B cell (primary cell): ENCODE measurements around the gene SCFD1. TPM values are rescaled to one million over a fixed set of nuclear protein-coding genes. Genes with fewer than 3 reads are reported as not detected.

Experiments
- ATAC-seq: fragments of 200-7000 bp; cut with Tn5 transposase; one replicate; pipeline ENCODE4 v1.10.0; 2021; ENCODE audit warnings: low read depth, mild to moderate bottlenecking, moderate number of reproducible peaks, moderate library complexity
- CTCF ChIA-PET: fragments of 350-600 bp; sonication (Branson Sonifier 250); formaldehyde crosslinking; loops from one replicate; lab custom pipeline; 2021; ENCODE audit warnings: antibody characterized with exemption, inconsistent platforms; lab: Charles Lee
- POLR2A ChIA-PET: fragments of 350-600 bp; sonication (Branson Sonifier 250); formaldehyde crosslinking; loops from one replicate; lab custom pipeline; 2021; ENCODE audit warnings: antibody characterized with exemption; lab: Charles Lee
- DNase-seq: peaks from one replicate; pipeline ENCODE4 v3.0.0; 2013
- H2AFZ ChIP-seq: 2 replicates; pipeline ENCODE4 v1.6.1; 2012; ENCODE audit warnings: mild to moderate bottlenecking, low read depth, low read length; ENCODE audit not compliant: insufficient read depth, poor library complexity, severe bottlenecking
- H3K27ac ChIP-seq, 2 donors: 1 replicate in 1 of 2; 2 replicates in 1 of 2; pipeline ENCODE4 v1.5.1; 2012 to 2013; ENCODE audit warnings: low read length in 2 of 2, mild to moderate bottlenecking in 2 of 2, moderate library complexity in 1 of 2
- H3K27me3 ChIP-seq, 4 experiments: fragments of 200-600 bp in 1 of 4; sonication (generic) in 1 of 4; replicated peaks in 1 of 4; 1 replicate in 2 of 4; 2 replicates in 2 of 4; pipeline versions ENCODE4 v1.6.1 to v1.7.0; 2013 to 2016; ENCODE audit warnings: low read length in 3 of 4, mild to moderate bottlenecking in 2 of 4, mixed read lengths in 1 of 4, moderate library complexity in 1 of 4; ENCODE audit not compliant: insufficient read depth in 4 of 4, control insufficient read depth in 3 of 4; ENCODE audit errors: control extremely low read depth in 1 of 4
- H3K36me3 ChIP-seq, 2 experiments: replicated peaks in 1 of 2; 1 replicate in 1 of 2; 2 replicates in 1 of 2; pipeline versions ENCODE4 v1.6.1 to v1.7.1; 2013; ENCODE audit warnings: low read length in 1 of 2; ENCODE audit not compliant: insufficient read depth in 2 of 2, control insufficient read depth in 1 of 2; ENCODE audit errors: control extremely low read depth in 1 of 2, extremely low read depth in 1 of 2
- H3K4me1 ChIP-seq, 2 donors: fragments of 200-600 bp in 1 of 2; sonication (generic) in 1 of 2; 1 replicate in 1 of 2; 2 replicates in 1 of 2; pipeline versions ENCODE4 v1.5.1 to v1.6.1; 2013 to 2017; ENCODE audit warnings: low read length in 2 of 2; ENCODE audit not compliant: control insufficient read depth in 2 of 2, insufficient read depth in 2 of 2
- H3K4me2 ChIP-seq: replicated peaks from 2 replicates; pipeline ENCODE3; 2012; ENCODE audit warnings: mild to moderate bottlenecking, low read depth, low read length; ENCODE audit not compliant: poor library complexity, severe bottlenecking
- H3K4me3 ChIP-seq, 5 experiments: fragments of 200-600 bp in 1 of 5; sonication (generic) in 1 of 5; 1 replicate in 3 of 5; 2 replicates in 2 of 5; pipeline versions ENCODE4 v1.5.1 to v1.7.0; 2011 to 2016; ENCODE audit warnings: low read length in 4 of 5, mild to moderate bottlenecking in 4 of 5, low read depth in 2 of 5, control low read depth in 1 of 5, moderate library complexity in 1 of 5; ENCODE audit not compliant: insufficient read depth in 1 of 5; ENCODE audit errors: control extremely low read depth in 1 of 5, extremely low read depth in 1 of 5
- H3K79me2 ChIP-seq: fragments of 200-600 bp; sonication (generic); one replicate; pipeline ENCODE4 v1.6.0; 2016; ENCODE audit warnings: low read length; ENCODE audit not compliant: control insufficient read depth, insufficient read depth
- H3K9ac ChIP-seq: fragments of 200-600 bp; sonication (generic); 2 replicates; pipeline ENCODE4 v1.6.1; 2017; ENCODE audit warnings: mild to moderate bottlenecking, low read length, moderate library complexity
- H3K9me3 ChIP-seq, 3 donors: one replicate each; pipeline versions ENCODE4 v1.6.1 to v1.7.1; 2013; ENCODE audit warnings: low read length in 2 of 3; ENCODE audit not compliant: control insufficient read depth in 2 of 3, insufficient read depth in 1 of 3; ENCODE audit errors: control extremely low read depth in 1 of 3
- H4K20me1 ChIP-seq: 2 replicates; pipeline ENCODE4 v1.6.0; 2012; ENCODE audit warnings: mild to moderate bottlenecking, low read length; ENCODE audit not compliant: insufficient read depth, control insufficient read depth, poor library complexity, severe bottlenecking
- H3K27ac Mint-ChIP-seq: one replicate; pipeline ENCODE4 v1.8.0; 2021; ENCODE audit warnings: mixed read lengths
- H3K27me3 Mint-ChIP-seq: one replicate; pipeline ENCODE4 v1.8.0; 2021; ENCODE audit warnings: mixed read lengths
- H3K4me1 Mint-ChIP-seq: one replicate; pipeline ENCODE4 v1.8.0; 2021; ENCODE audit warnings: mixed read lengths
- H3K4me3 Mint-ChIP-seq: one replicate; pipeline ENCODE4 v1.8.0; 2021; ENCODE audit warnings: mixed read lengths
- H3K9me3 Mint-ChIP-seq: one replicate; pipeline ENCODE4 v1.8.0; 2022; ENCODE audit warnings: mixed read lengths; ENCODE audit not compliant: insufficient read depth
- EZH2 ChIP-seq: IDR thresholded peaks from 2 replicates; pipeline ENCODE4 v1.6.1; 2012; ENCODE audit warnings: borderline replicate concordance, low read depth, mild to moderate bottlenecking, moderate library complexity, low read length; ENCODE audit not compliant: insufficient read depth, poor library complexity, severe bottlenecking
- WGBS: methylation state at CpG from one replicate; pipeline ENCODE4 v1.1.5; 2013; ENCODE audit warnings: missing lambda C conversion rate; ENCODE audit not compliant: insufficient coverage; 5-methylcytosine and 5-hydroxymethylcytosine counted together
- intact Hi-C: fragments of 100-400 bp; cut with micrococcal nuclease; formaldehyde crosslinking; loops from one replicate; pipeline ENCODE4 v1.10.0; 2022
- polyA plus RNA-seq: library from polyadenylated mRNA; depleted of rRNA; stranded (reverse); fragments of >200 nt; gene quantifications from 2 replicates; pipeline ENCODE4 v1.2.3, GENCODE V29; 2012
- total RNA-seq, 2 donors: library from RNA; stranded (reverse); fragments of 120-200 nt in 1 of 2; gene quantifications; 1 replicate in 1 of 2; 2 replicates in 1 of 2; pipeline versions ENCODE4 v1.2.3 to v1.2.4, GENCODE V29; 2013 to 2022
- TF ChIP-seq, protein P1 (sequence below): fragments of 200-600 bp; IDR thresholded peaks from one replicate; pipeline ENCODE4 v1.8.0; 2022; ENCODE audit warnings: antibody characterized with exemption, mild to moderate bottlenecking

The SCFD1 gene
- total and polyA plus RNA-seq, 2 donors (not counting 1 experiment from before 2014, with no cell fraction given) = 23.1 to 73.0 TPM

DNA sequence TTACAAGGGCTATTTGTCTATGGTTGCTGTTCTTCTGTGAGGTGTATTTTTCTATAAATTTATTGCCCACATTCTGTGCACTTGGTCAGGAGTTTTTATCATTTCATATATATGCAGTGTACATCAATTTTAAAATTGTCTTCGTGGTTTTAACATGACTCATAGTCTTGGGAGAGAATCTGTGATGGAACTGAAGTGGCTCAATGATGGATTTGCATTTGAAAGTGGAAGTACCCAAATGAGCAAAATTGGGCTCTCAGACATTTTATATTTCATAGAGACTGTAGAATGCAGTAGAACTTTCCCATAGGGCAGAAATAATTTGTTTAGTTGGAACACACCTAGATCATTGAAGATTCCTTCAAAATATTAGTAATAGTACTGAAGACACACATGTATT is 1.9 kb upstream of the SCFD1 start:
- no peaks in the 10 kb centered on the region for H3K27me3 ChIP-seq
- ATAC-seq (no peak), DNase-seq (peak; percentile 47)
- ChIA-PET POLR2A (no interaction called here), CTCF (no interaction called here)
- no peak overlapping the region for H3K27ac ChIP-seq
- intact Hi-C loops = loop anchor here (5.0 kb wide), 2 partner anchors 802 to 1457 kb away; partner anchors contain the start of genes ARHGAP5 and HEATR5A
- Mint-ChIP-seq H3K27me3 (no peaks in the 10 kb centered on the region), H3K9me3 (no peaks in the 10 kb centered on the region), H3K4me1 (peaks cover 38% of the 10 kb centered on the region), H3K27ac (peak overlapping the region; percentile 50), H3K4me3 (peak overlapping the region; percentile 53)
- no peak overlapping the region for H2AFZ ChIP-seq
- H3K4me2 ChIP-seq = no peak overlapping the region
- peaks cover 42% of the 10 kb centered on the region for H3K79me2 ChIP-seq
- H3K9ac ChIP-seq = no peak overlapping the region
- TF ChIP-seq, protein P1, sequence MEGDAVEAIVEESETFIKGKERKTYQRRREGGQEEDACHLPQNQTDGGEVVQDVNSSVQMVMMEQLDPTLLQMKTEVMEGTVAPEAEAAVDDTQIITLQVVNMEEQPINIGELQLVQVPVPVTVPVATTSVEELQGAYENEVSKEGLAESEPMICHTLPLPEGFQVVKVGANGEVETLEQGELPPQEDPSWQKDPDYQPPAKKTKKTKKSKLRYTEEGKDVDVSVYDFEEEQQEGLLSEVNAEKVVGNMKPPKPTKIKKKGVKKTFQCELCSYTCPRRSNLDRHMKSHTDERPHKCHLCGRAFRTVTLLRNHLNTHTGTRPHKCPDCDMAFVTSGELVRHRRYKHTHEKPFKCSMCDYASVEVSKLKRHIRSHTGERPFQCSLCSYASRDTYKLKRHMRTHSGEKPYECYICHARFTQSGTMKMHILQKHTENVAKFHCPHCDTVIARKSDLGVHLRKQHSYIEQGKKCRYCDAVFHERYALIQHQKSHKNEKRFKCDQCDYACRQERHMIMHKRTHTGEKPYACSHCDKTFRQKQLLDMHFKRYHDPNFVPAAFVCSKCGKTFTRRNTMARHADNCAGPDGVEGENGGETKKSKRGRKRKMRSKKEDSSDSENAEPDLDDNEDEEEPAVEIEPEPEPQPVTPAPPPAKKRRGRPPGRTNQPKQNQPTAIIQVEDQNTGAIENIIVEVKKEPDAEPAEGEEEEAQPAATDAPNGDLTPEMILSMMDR = no peak
- TF ChIP-seq EZH2 = no peak
- H4K20me1 ChIP-seq = peaks cover under 1% of the 10 kb centered on the region
- no peaks in the 10 kb centered on the region for H3K9me3 ChIP-seq
- no CpG with 5 or more reads among the region's 1 CpG for WGBS
- no peak overlapping the region for H3K4me3 ChIP-seq
- H3K36me3 ChIP-seq = peaks cover 0 to 1% of the 10 kb centered on the region in 2 experiments
- peaks cover 14 to 28% of the 10 kb centered on the region in 2 donors for H3K4me1 ChIP-seq

DNA sequence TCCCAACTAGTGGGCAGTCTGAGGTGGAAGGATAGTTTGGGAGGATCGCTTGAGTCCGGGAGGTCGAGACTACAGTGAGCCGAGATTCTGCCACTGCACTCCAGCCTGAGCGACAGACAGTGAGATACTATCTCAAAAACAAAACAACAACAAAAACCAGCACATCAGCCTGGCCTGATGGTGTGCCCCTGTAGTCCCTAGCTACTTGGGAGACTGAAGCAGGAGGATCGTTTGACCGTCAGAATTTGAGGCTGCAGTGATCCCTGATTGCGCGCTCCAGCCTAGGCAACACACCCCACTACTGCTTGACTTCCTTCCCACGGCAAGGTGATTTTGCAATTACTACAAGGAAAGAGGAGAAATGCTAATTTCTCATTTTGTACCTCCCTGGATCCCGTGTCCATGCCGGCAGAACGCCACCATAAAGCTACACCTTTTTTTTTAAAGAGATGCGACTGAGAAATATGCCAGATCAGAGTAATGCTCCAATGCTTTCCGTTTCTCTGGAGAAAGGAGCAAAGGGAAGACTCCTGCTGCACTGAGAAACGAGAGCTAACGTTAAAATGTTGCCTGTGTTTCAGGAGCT is 672 bp upstream of the SCFD1 start:
- Histone ChIP-seq H2AFZ (peak overlapping the region; percentile 89), H3K9me3 (no peaks in the 10 kb centered on the region)
- POLR2A ChIA-PET = interaction anchor here (0.9 to 1.2 kb wide), 2 partner anchors 63 to 586 kb away, joined by 3 read pairs; partner anchors contain the start of genes G2E3 and HECTD1

More for the DNA sequence above, 672 bp upstream of the SCFD1 start:
- H3K9ac ChIP-seq = peak overlapping the region; percentile 91
- peaks cover 0 to 1% of the 10 kb centered on the region in 2 experiments for H3K36me3 ChIP-seq
- Mint-ChIP-seq H3K27me3 (no peaks in the 10 kb centered on the region), H3K4me3 (peak overlapping the region; percentile 98), H3K9me3 (no peaks in the 10 kb centered on the region), H3K27ac (peak overlapping the region; percentile 98), H3K4me1 (peaks cover 40% of the 10 kb centered on the region)
- H3K4me2 ChIP-seq = peak overlapping the region; percentile 79
- H3K4me1 ChIP-seq = peaks cover 14 to 28% of the 10 kb centered on the region in 2 donors
- WGBS = 0% methylated on average over 5 of the region's 17 CpGs
- CTCF ChIA-PET = interaction anchor here (0.8 to 1.7 kb wide), 2 partner anchors 247 to 586 kb away, joined by 3 to 4 read pairs; partner anchors contain the start of gene HECTD1
- H3K79me2 ChIP-seq = peaks cover 55% of the 10 kb centered on the region
- DNase-seq (no peak), ATAC-seq (peak; percentile 2)
- no peak for TF ChIP-seq EZH2
- TF ChIP-seq, protein P1 = no peak
- peaks cover 12% of the 10 kb centered on the region for H4K20me1 ChIP-seq
- no peaks in the 10 kb centered on the region for H3K27me3 ChIP-seq
- peak overlapping the region; percentile 82 to 94 for H3K27ac ChIP-seq
- peak overlapping the region; percentile 78 to 98 (median 88) for H3K4me3 ChIP-seq
- intact Hi-C loops = loop anchor here (5.0 kb wide), 2 partner anchors 801 to 1456 kb away; partner anchors contain the start of genes ARHGAP5 and HEATR5A
